ENCODE measurements around the gene FXYD3.
A peak's percentile ranks its signal among the peaks of the same experiment; 100 is the strongest.
"Not testable (repeated sequence)": the region's sequence is repeated elsewhere in the genome, so short reads cannot be mapped to it uniquely, and the experiment has no call there.

The FXYD3 gene

DNA sequence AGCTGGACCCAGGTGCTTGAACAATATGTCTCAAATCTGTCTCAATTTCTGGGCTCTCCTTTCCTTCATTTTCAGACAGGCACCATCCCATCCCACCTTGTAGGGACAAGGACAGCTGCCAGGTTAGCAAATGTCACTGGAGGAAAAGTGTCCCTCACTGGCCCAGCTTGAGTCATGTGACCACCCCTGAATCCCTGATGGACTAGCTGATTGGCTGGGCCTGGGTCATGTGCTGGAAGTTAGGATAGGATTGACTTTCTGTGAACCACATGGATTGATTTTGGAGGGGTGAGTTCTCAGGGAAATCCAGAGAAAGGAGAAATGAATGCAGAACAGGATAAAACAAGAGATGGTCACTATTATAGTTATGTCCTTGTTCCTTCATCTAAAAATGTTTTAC is 28.2 kb upstream of the FXYD3 start:
- DNase-seq: no peak

DNA sequence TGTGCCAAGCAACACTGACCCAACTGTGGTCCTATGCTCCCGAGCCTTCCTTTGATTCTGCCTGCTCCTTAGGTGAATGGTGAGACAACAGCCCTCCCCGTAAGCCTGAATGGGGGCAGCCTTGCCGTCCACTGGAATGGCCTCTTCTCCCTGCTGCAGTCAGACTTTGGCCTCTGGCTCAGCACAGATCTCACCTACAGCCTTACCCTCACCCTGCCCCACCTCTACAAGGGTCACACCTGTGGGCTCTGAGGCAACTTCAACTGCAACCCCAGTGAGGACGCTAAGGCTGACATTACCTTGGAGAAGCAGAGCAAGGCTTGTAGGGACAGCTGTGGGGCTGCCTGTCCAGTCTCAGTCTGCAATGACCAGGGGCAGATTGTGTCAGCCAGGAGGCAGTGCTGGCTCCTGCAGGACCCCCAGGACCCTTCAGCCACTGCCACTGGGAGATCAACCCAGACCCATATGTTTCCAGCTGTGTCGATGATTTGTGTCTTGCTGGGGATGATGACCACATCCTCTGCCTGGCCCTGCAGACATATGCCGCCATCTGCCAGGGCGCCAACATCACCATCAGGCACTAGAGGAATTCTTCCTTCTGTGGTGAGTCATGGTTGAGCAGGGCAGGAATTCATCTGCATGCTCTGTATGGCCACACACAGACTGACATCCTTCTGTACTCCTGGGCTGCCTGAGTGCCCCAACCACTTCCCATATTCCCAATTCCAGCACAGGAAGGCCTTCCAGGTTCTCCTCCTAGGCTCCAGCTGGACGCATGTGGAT is 27.3 kb upstream of the FXYD3 start:
- DNase-seq: peak; percentile 96

DNA sequence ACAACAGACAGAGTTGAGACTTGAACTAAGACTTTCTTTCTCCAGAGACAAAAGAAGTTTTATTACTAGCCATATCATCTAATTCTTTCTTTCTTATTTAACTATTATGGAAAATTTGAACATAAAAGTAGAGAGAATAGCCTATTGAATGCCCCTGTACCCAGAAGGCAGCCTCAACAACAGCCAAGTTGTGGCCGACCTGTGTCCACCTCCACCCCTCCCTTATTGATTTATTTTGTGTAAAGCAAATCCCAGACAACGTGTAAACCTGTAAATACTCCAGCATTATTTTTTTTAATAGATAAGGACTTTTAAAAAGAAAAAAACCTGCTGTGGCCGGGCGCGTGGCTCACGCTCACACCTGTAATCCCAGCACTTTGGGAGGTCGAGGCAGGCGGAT is 26.1 kb upstream of the FXYD3 start:
- DNase-seq: no peak

DNA sequence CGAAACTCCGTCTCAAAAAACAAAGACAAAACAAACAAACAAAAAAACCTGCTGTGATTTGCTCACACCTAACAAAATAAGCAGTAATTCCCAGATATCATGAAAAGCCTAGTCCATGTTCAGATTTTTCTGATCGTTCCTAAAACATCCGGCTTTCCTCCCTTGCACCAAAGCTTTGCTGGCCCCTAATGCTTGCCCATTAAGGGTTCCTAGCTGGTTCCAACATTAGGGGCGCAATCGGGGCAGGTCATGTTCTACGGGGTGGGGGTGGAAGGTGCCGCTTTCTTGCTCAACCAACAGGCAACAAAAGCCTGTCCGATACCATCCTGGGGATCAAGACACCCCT is 25.5 kb upstream of the FXYD3 start:
- DNase-seq: no peak

DNA sequence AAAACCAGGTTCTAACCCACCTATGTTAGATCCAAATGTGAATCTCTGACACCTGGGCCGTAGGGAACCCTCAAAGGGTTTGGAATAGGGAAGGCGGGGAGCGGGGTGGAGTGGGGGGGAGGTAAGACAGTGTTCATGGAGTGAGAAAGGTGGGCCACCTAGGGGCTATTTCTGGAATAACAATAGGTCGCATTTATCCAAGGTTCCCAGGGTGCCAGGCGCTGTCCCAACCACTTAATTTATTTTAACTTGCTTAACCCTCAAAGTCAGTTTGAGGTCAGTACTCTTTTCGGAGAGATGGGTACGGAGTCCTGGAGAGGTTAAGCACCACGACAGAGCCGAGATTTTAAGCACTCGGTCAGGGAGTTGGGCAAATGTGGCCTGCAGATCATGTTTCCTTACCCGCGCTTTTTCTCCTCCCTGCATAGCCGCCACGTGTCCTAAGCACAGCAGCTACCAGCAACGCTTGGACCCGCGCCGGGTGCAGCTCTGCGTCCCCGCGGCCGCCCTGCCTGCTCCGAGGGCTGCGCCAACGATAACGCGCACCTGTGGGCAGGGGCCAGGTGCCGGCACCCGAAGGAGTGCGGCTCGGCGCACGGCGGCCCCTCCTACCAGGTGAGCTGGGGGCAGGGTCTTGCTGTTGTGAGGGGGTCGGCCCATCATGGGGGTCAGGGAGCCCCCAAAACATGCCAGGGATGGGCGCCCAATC is 25.0 kb upstream of the FXYD3 start:
- peak; percentile 64 for DNase-seq

DNA sequence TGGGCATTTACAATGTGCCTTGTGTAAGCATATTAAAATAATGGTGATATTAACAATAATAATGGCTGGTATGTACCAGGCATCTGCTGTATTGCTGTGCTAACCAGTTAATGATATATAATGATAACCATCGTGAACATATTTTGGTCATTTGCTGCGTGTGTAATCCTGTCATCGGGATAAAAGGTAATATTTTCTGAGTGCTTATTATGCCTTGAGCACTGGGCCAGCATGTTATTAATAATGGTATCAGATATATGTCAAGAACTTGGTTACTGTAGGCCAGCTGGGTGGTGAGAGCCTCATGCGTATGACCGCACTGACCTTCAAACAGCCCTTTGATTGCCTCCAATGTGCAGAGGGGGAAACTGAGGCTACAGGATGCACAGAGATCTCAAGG is 22.2 kb upstream of the FXYD3 start:
- DNase-seq: no peak

DNA sequence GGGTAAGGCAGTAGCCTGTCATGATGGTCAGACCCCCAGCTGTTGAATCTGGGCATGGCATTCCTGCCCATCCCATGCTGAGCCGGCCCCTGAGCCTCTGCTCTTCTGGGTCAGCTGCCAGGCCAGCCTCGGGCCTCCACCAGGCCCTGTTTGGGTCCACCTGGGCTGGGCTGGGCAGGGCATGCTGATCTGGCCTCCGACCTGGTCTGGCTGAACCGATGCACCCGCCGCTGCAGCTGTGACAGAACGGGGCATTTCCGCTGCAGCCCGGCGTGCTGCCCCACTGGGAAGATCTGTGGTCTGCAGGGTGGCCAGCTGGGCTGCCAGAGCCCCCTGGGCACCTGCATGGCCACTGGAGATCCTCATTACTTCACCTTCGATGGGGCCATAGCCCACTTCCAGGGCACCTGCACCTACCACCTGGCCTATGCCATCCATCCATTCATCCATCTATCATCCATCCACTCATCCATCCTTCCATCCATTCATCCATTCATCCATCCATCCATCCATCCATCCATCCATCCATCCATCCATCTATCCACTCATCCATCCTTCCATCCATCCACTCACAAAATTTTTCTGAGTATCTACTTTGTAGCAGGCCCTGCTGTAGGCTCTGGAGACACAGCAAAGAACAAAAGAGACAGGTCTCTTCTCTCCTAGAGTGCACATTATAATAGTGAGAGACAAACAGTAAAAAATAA is 21.5 kb upstream of the FXYD3 start:
- DNase-seq: no peak

DNA sequence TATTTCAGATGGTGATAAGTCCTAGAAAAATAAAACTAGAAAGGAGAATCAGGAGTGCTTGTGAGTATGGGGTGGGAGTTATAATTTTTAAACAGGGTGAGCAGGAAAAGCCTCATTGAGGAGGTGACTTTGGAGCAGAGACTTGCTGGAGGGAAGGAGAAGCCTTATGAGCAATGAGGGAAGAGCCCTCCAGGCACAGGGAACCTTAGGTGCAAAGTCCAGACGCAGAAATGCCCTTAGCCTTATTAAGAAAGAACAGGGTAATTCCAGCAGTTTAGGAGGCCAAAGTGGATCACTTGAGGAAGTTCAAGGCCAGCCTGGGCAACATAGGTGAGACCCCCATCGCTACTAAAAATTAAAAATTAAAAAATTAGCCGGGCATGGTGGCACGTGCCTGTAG is 21.0 kb upstream of the FXYD3 start:
- DNase-seq: no peak

DNA sequence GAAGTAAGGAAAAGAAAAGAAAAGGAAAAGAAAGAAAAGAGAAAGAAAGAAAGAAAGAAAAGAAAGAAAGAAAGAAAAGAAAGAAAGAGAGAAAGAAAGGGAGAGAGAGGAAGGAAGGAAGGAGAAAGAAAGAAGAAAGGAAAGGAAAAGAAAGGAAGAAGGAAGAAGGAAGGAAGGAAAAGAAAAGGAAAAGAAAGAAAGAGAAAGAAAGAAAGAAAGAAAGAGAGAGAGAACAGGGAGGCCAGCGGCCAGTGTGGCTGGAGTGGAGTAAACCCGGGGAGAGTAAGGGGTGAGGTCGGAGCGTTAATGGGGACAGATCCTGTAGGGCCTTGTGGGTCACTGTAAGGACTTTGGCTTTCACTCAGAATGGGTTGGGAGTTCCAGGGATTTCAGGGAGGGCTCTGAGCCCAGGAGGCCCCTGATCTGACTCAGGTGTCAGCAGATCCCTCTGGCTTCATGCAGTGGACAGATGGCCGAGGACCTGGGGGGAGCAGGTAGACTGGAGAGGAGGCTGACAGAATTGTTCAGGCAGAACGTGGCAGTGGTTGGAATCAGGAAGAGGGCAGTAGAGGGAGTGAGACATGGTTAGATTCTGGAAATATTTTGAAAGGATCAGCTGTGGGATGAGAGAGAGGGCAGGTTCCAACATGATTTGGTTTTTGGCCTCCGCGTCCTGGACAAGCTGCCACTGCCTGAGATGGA is 19.8 kb upstream of the FXYD3 start:
- DNase-seq: no peak

DNA sequence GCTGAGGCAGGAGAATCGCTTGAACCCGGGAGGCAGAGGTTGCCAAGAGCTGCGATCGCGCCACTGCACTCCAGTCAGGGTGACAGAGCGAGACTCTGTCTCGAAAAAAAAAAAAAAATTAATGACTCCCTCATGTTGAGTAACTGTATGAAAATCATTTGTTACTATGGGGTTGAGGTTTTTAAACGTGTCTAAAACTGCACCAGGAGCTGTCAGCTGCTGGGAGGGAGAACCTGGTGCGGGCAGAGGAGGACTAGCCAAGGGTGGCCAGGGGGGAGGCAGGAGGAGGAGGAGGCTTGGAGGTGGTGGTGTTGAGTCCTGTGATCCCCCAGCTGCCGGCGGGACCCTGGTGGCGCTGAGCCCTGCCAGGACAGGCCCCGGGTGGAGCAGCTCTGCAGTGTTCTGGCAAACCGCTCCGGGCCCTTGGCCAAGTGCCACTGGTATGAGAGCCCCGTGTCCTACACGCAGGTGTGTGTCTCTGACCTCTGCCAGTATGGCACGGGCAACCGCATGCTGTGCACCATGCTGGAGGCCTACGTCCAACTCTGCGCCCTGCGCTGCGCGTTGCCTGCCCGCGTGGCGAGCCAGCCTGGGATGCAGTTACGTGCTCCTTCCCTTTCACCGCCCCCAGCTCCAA is 17.1 kb upstream of the FXYD3 start:
- no peak for DNase-seq

DNA sequence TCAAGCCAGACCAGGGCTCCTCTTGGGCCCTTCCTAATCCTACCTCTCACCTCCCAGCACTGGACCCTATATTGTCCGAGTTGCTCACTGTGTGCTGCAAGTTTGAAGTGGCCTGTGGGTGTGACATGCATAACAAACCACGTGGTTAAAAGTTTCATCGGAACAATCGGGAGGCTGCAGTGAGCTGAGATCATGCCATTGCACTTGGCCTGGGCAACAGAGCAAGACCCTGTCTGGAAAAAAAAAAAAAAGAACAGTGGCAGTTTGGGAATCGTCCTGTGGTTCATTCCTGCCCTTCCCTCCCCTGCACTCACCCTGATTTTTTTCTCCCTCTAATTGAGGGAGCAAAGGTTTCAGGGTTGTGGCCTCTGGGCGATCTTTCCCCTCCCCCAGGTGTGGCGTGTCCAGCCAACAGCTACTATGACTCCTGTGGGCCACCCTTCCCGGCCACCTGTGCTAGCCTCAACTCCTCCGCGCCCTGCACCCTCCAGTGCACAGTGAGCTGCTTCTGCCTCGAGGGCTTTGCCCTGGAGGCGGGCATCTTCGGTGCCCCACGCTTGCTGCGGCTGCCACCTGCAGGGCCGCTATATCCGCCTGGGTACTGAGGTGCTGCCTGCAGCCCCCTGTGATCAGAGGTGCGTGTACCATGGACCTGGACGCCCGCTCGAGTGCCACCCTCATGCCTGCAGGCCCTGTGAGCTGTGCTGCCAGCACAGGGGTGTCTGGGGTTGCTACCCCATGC is 16.3 kb upstream of the FXYD3 start:
- DNase-seq: no peak

DNA sequence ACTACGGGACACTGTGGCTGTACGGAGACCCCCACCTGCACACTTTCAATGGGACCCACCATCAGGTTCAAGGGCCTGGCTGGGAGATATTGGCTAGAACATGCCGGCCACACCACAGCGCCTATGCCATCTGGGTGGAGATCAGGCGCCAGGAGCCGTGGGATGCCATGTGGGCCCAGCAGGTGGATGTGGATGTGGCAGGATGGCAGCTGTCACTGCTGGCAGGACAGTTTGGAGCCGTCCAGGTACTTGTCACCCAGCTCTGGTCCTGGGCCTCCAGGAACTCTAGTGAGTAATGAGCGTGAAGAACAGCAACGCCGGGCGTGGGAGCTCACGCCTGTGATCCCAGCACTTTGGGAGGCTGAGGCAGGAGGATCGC is 15.7 kb upstream of the FXYD3 start:
- no peak for DNase-seq

DNA sequence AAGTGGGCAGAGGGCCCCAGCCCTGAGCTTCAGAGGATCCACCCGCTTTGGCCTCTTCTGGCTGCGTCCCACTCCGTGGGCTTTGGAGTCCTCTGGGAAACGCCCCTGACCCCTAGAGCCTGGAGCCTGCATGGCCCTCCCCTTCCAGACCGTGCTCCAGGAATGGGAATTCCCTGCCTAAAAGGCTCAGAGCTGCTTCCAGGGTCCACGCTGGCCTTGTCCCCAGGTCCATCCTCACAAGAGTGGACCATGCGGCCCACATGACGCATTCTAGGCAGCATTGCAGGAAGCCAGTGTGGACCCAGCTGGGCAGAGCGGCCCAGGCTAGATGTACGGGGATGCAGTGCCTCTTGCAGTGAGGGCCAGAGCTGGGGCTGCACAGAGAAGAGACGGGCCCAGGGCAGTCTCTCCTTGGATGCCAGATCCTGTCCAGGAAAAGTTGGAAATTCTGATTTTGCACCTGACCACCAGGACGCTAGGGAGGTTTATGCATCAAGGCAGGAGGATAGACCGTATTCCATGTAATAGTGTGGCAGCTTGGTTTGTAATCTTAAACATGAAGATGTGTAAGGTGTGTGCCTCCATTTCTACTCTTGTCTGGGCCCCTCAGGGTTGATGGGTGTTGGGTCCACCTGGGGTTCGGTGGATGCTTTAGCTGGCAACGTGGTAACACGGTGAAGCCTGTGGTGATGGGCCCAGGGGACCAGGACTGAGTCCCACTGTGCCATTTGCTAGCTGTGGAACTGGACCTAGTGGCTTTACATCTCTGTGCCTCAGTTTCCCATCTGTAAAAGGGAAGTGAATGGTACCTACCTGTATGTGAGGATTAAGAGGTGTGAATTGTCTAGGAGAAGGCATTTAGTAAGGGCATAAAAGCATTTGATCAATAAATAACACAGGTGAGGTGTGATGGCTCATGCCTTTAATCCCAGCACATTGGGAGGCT is 14.8 kb upstream of the FXYD3 start:
- DNase-seq: no peak

DNA sequence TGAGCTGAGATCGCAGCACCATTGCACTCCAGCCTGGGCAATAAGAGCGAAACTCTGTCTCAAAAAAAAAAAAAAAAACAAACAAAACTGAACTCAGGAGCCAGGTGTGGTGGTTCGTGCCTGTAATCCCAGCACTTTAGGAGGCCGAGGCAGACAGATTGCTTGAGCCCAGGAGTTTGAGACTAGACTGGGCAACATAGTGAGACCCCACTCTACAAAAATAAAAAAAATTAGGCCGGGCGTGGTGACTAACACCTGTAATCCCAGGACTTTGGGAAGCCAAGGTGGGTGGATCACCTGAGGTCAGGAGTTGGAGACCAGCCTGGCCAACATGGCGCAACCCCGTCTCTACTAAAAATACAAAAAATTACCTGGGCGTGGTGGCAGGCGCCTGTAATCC is 13.7 kb upstream of the FXYD3 start:
- DNase-seq: not testable (repeated sequence)

DNA sequence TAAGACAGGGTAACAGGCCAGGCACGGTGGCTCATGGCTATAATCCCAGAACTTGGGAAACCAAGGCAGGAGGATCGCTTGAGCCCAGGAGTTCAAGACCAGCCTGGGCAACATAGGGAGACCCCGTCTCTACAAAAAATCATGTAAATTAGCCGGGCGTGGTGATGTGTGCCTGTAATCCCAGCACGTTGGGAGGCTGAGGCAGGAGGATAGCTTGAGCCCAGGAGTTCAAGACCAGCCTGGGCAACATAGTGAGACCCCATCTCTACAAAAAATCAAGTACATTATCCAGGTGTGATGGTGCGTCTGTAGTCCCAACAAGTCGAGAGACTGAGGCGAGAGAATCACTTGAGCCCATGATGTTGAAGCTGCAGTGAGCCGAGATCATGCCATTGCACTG is 12.0 kb upstream of the FXYD3 start:
- not testable (repeated sequence) for DNase-seq

DNA sequence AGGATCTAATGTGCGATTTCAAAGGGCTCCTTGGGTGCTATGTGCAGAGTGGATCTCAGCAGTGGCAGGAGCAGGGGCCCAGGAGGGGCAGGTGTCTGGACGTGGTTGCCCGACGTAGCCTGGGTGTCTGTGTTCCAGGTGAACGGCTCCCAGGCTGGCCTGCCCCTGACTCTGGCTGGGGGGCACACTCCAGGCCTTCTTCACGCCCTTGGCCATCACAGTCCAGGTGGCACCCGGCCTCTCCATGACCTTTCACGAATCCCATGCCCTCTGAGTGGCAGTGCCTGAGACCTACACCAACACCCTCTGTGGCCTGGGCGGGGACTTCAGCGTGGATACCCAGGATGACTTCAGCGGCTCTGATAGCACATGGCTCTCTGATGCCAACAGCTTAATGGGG is 11.3 kb upstream of the FXYD3 start:
- DNase-seq: no peak

DNA sequence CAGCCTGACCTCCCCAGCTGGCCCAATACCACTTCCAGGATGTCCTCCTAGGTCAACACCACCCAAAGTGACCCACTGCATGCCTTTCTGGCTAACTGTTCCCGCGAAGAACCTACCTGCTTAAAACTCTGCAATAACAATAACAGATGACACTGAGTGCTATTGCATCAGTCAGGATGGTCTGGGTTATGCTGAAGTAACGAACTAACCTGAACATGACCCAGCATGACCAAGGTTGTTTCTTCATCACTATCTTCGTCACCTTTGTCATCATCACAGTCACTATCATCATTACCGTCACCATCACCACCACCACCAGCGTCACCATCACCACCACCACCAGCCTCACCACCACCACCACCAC is 10.6 kb upstream of the FXYD3 start:
- DNase-seq: no peak

DNA sequence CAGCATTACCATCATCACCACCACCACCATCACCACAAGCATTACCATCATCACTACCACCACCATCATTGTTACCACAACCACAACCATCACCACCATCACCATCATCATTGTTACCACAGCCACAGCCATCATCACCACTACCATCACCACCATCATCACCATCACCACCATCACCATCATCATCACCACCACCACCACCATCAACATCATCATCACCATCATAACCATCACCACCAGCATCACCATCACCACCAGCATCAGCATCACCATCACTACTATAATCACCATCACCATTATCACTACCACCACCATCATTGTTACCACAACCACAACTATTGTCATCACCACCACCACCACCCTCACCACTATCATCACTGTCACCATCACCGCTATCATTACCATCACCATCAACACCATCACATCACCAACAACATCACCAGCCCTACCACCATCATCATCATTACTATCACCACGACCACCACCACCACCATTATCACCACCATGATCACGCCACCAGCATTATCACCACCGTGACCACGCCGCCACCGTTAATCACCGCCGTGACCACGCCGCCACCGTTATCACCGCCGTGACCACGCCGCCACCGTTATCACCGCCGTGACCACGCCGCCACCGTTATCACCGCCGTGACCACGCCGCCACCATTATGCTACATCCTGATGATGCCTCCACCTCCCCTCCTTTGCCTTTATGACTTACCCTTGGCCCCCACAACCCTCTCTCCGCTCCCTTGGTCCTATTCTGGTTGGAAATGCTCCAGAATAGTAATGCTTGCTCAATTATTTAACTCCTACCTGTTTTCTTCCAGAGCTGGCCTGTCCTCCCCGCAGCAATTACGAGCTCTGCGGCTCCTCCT is 10.0 kb upstream of the FXYD3 start:
- no peak for DNase-seq

DNA sequence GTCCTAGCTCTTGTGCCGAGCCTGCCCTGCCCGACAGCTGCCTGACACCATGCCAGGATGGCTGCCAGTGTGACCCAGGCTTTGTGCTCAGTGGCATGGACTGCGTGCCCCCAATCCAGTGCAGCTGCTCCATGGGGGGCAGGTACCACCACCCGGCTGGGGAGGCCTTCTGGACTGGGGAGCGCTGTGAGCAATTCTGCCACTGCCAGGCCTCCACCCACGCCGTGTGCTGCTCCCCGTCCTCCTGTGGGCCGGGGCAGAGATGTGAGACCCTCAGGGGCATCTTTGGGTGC is 9.4 kb upstream of the FXYD3 start:
- no peak for DNase-seq

DNA sequence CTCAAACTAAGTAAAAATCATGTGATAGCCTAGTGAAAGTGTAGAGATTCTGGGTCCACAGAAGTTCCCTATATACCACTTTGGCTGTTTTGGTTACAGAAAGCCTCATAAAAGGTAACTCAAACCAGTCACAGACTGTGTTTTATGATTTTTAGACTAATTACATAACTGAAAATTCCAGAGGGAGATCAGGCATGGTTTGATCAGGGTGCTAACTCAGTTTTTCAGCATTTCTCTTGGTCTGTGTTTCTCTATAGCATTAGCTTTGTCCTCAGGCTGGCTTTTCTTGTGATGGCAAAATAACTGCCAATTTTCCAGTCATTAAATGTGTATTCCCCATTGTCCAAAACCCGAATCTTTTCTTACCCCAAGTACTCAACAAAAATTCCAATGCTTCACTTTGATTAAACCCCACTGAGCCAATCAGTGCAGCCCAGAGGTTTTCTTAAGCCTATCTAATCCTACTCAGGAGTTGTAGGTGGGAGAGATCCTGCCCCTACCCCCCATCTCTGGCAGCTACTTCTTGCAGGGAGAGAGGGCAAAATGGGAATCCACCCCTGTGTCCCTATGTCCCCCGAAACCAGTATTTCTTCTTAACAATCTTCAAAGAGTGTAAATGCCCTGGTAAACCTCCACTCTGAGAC is 8.6 kb upstream of the FXYD3 start:
- no peak for DNase-seq
